PC-9 (cell line): ENCODE data around the gene RET.

Experiments used
- CTCF ChIP-seq: fragments of 200-600 bp; sonication (generic); conservative IDR thresholded peaks from 2 replicates; pipeline ENCODE4 v1.6.1; 2017; ENCODE audit warnings: mixed run types, antibody characterized with exemption, mild to moderate bottlenecking, moderate library complexity
- EZH2 ChIP-seq: fragments of 200-600 bp; sonication (generic); IDR thresholded peaks from 2 replicates; pipeline ENCODE4 v1.8.0; 2017; ENCODE audit warnings: antibody characterized with exemption, low read depth

- no peak for TF ChIP-seq CTCF
- TF ChIP-seq EZH2, result no peak
Observed at GRCh38 chr10:43049081-43049551, 27.8 kb upstream of the RET start.
